IMR-90 (cell line): Measurements from ENCODE around the gene MYADM. TPM values are rescaled to one million over a fixed set of nuclear protein-coding genes. Genes with fewer than 3 reads are reported as not detected.
A peak's percentile ranks its signal among the peaks of the same experiment; 100 is the strongest.

Experiments
- ATAC-seq: fragments of 200-7000 bp; cut with Tn5 transposase; 2 replicates; pipeline ENCODE4 v1.9.1; 2020; ENCODE audit warnings: low read depth, mild to moderate bottlenecking, moderate library complexity
- BruUV-seq: library from RNA; stranded (reverse); fragments of 400-500 nt; replicated peaks from 2 replicates; lab custom pipeline; 2021; lab: Mats Ljungman, UMichigan
- CTCF ChIA-PET: fragments of 300-600 bp; formaldehyde crosslinking; extraction: SDS; loops from one replicate; lab custom pipeline; 2021; ENCODE audit warnings: antibody characterized with exemption; lab: Yijun Ruan, JAX
- POLR2A ChIA-PET: fragments of 300-600 bp; sonication (Branson Sonifier 250); formaldehyde crosslinking; loops from one replicate; lab custom pipeline; 2022; ENCODE audit warnings: antibody characterized with exemption; ENCODE audit not compliant: unreplicated experiment; lab: Charles Lee
- DNase-seq: peaks from one replicate; pipeline ENCODE4 v3.0.0; 2013
- H2AFZ ChIP-seq: replicated peaks from 2 replicates; pipeline ENCODE3; 2013; ENCODE audit warnings: low read length, mild to moderate bottlenecking; ENCODE audit not compliant: poor library complexity
- H2AK5ac ChIP-seq: 2 replicates; pipeline ENCODE4 v1.6.1; 2013; ENCODE audit warnings: low read depth, low read length, inconsistent platforms
- H2AK9ac ChIP-seq: replicated peaks from 2 replicates; pipeline ENCODE3; 2013; ENCODE audit warnings: mild to moderate bottlenecking, low read depth, low read length, moderate library complexity; ENCODE audit not compliant: poor library complexity
- H2BK120ac ChIP-seq: 2 replicates; pipeline ENCODE4 v1.6.1; 2013; ENCODE audit warnings: low read depth, low read length, inconsistent platforms
- H2BK15ac ChIP-seq: 3 replicates; pipeline ENCODE4 v1.6.1; 2013; ENCODE audit warnings: low read depth, low read length, inconsistent platforms
- H2BK20ac ChIP-seq: 2 replicates; pipeline ENCODE4 v1.6.1; 2013; ENCODE audit warnings: low read depth, mild to moderate bottlenecking, inconsistent platforms, low read length, moderate library complexity
- H2BK5ac ChIP-seq: 2 replicates; pipeline ENCODE4 v1.6.1; 2013; ENCODE audit warnings: mild to moderate bottlenecking, low read depth, low read length, inconsistent platforms; ENCODE audit not compliant: poor library complexity, severe bottlenecking
- H3K14ac ChIP-seq: replicated peaks from 2 replicates; pipeline ENCODE4 v1.6.1; 2013; ENCODE audit warnings: low read depth, low read length, inconsistent platforms
- H3K18ac ChIP-seq: 2 replicates; pipeline ENCODE4 v1.6.1; 2013; ENCODE audit warnings: low read depth, low read length, control low read depth
- H3K23ac ChIP-seq: 2 replicates; pipeline ENCODE4 v1.6.1; 2013; ENCODE audit warnings: low read depth, low read length, inconsistent platforms
- H3K27ac ChIP-seq: 2 replicates; pipeline ENCODE4 v1.5.1; 2013; ENCODE audit warnings: mild to moderate bottlenecking, control low read depth, low read length; ENCODE audit not compliant: insufficient read depth
- H3K27me3 ChIP-seq: 2 replicates; pipeline ENCODE4 v1.6.1; 2013; ENCODE audit warnings: low read length; ENCODE audit not compliant: control insufficient read depth, insufficient read depth
- H3K36me3 ChIP-seq: 2 replicates; pipeline ENCODE4 v1.6.1; 2013; ENCODE audit warnings: low read length, mixed read lengths; ENCODE audit not compliant: control insufficient read depth, insufficient read depth
- H3K4ac ChIP-seq: 2 replicates; pipeline ENCODE4 v1.6.1; 2013; ENCODE audit warnings: low read depth, low read length, inconsistent platforms
- H3K4me1 ChIP-seq: 2 replicates; pipeline ENCODE4 v1.6.1; 2013; ENCODE audit warnings: low read length, mixed read lengths; ENCODE audit not compliant: control insufficient read depth, insufficient read depth
- H3K4me2 ChIP-seq: 2 replicates; pipeline ENCODE4 v1.6.1; 2013; ENCODE audit warnings: low read depth, mild to moderate bottlenecking, control low read depth, low read length, moderate library complexity
- H3K4me3 ChIP-seq: 2 replicates; pipeline ENCODE4 v1.5.1; 2013; ENCODE audit warnings: low read depth, mild to moderate bottlenecking, control low read depth, low read length, moderate library complexity; ENCODE audit not compliant: insufficient read depth
- H3K56ac ChIP-seq: 2 replicates; pipeline ENCODE4 v1.6.1; 2013; ENCODE audit warnings: low read length, inconsistent platforms; ENCODE audit not compliant: insufficient read depth; ENCODE audit errors: extremely low read depth
- H3K79me1 ChIP-seq, 2 experiments: 2 replicates each; pipeline ENCODE4 v1.6.1; 2013; ENCODE audit warnings: low read length in 2 of 2, inconsistent platforms in 1 of 2, low read depth in 1 of 2
- H3K9ac ChIP-seq: 2 replicates; pipeline ENCODE4 v1.6.1; 2013; ENCODE audit warnings: low read depth, low read length, control low read depth
- H3K9me1 ChIP-seq: 2 replicates; pipeline ENCODE4 v1.6.1; 2013; ENCODE audit warnings: low read length, inconsistent platforms; ENCODE audit not compliant: insufficient read depth
- H3K9me3 ChIP-seq: 2 replicates; pipeline ENCODE4 v1.6.1; 2013; ENCODE audit warnings: low read length; ENCODE audit not compliant: control insufficient read depth, insufficient read depth
- H4K20me1 ChIP-seq: 2 replicates; pipeline ENCODE4 v1.6.1; 2013; ENCODE audit warnings: low read length, inconsistent platforms; ENCODE audit not compliant: insufficient read depth
- H4K5ac ChIP-seq: 2 replicates; pipeline ENCODE4 v1.6.1; 2013; ENCODE audit warnings: mild to moderate bottlenecking, low read depth, low read length, control low read depth
- H4K8ac ChIP-seq, 2 experiments: 2 replicates each; pipeline ENCODE4 v1.6.1; 2013; ENCODE audit warnings: low read depth in 2 of 2, low read length in 2 of 2, control low read depth in 1 of 2, inconsistent platforms in 1 of 2
- H4K91ac ChIP-seq: 2 replicates; pipeline ENCODE4 v1.6.1; 2013; ENCODE audit warnings: low read depth, low read length, inconsistent platforms; ENCODE audit not compliant: insufficient read depth
- BHLHE40 ChIP-seq: fragments of 150-350 bp; IDR thresholded peaks from 2 replicates; pipeline ENCODE4 v1.6.1; 2016; ENCODE audit warnings: mild to moderate bottlenecking, low read depth, low read length
- CEBPB ChIP-seq: IDR thresholded peaks from 2 replicates; pipeline ENCODE4 v1.6.1; 2012; ENCODE audit warnings: low read depth, low read length, improper control_type of control experiment
- CHD1 ChIP-seq: IDR thresholded peaks from 2 replicates; pipeline ENCODE4 v1.6.1; 2012; ENCODE audit warnings: low read depth, low read length, improper control_type of control experiment
- FOS ChIP-seq: fragments of 150-350 bp; IDR thresholded peaks from 2 replicates; pipeline ENCODE4 v1.6.1; 2016; ENCODE audit warnings: low read depth, low read length
- MAFK ChIP-seq: IDR thresholded peaks from 2 replicates; pipeline ENCODE4 v1.6.1; 2012; ENCODE audit warnings: low read depth, low read length, improper control_type of control experiment
- MAZ ChIP-seq: IDR thresholded peaks from 2 replicates; pipeline ENCODE4 v1.6.1; 2012; ENCODE audit warnings: low read depth, mild to moderate bottlenecking, low read length, improper control_type of control experiment, moderate library complexity, borderline replicate concordance
- MXI1 ChIP-seq: IDR thresholded peaks from 2 replicates; pipeline ENCODE4 v1.6.1; 2012; ENCODE audit warnings: low read depth, mild to moderate bottlenecking, low read length, moderate library complexity, borderline replicate concordance
- NFE2L2 ChIP-seq: fragments of 150-350 bp; IDR thresholded peaks from 2 replicates; pipeline ENCODE4 v1.6.1; 2016; ENCODE audit warnings: low read depth, mild to moderate bottlenecking, low read length
- POLR2A ChIP-seq: IDR thresholded peaks from 2 replicates; pipeline ENCODE4 v1.6.1; 2012; ENCODE audit warnings: mild to moderate bottlenecking, low read depth, low read length
- RAD21 ChIP-seq: IDR thresholded peaks from 2 replicates; pipeline ENCODE4 v1.6.1; 2012; ENCODE audit warnings: low read length, improper control_type of control experiment
- RCOR1 ChIP-seq: IDR thresholded peaks from 2 replicates; pipeline ENCODE4 v1.6.1; 2012; ENCODE audit warnings: mild to moderate bottlenecking, low read length, improper control_type of control experiment; ENCODE audit not compliant: insufficient replicate concordance
- RFX5 ChIP-seq: IDR thresholded peaks from 2 replicates; pipeline ENCODE4 v1.8.0; 2012; ENCODE audit warnings: low read depth, mild to moderate bottlenecking, low read length, moderate library complexity
- SMC3 ChIP-seq: fragments of 150-350 bp; IDR thresholded peaks from 2 replicates; pipeline ENCODE4 v1.6.1; 2016; ENCODE audit warnings: low read depth, mild to moderate bottlenecking, antibody characterized with exemption, low read length, moderate library complexity
- WGBS, 2 experiments: methylation state at CpG; one replicate each; pipeline versions ENCODE4 v1.1.5 to v1.1.7; 2013; ENCODE audit warnings: missing lambda C conversion rate in 2 of 2; ENCODE audit not compliant: insufficient read length in 1 of 2; ENCODE audit errors: extremely low coverage in 2 of 2; 5-methylcytosine and 5-hydroxymethylcytosine counted together
- dilution Hi-C: fragments of 300-500 bp; cut with HindIII; formaldehyde crosslinking; loops from one replicate; pipeline ENCODE4 v1.14.3; 2018; ENCODE audit warnings: low sequenced_read_pairs; ENCODE audit not compliant: unreplicated experiment
- in situ Hi-C: fragments of 300-500 bp; cut with MboI; formaldehyde crosslinking; loops from 3 replicates; pipeline ENCODE4 v1.14.3; 2019; ENCODE audit warnings: low sequenced_read_pairs, inconsistent platforms, mixed read lengths
- intact Hi-C: fragments of 100-400 bp; cut with micrococcal nuclease; formaldehyde crosslinking; loops from 2 replicates; pipeline ENCODE4 v1.10.0; 2022
- polyA plus RNA-seq, 3 experiments: library from polyadenylated mRNA; depleted of rRNA; stranded (reverse); fragments of >200 nt; gene quantifications; 2 replicates each; pipeline ENCODE4 v1.2.3, GENCODE V29; 2012; ENCODE audit warnings: low replicate concordance in 1 of 3
- total RNA-seq: library from RNA; depleted of rRNA; stranded (reverse); fragments of >200 nt; gene quantifications from 2 replicates; pipeline ENCODE4 v1.2.3, GENCODE V29; 2012
- TF ChIP-seq, protein P1 (sequence below): conservative IDR thresholded peaks from 2 replicates; pipeline ENCODE4 v1.5.1; 2012; ENCODE audit warnings: mild to moderate bottlenecking, low read depth, low read length, improper control_type of control experiment
- TF ChIP-seq, protein P2 (sequence below): fragments of 150-350 bp; IDR thresholded peaks from 2 replicates; pipeline ENCODE4 v1.6.1; 2017; ENCODE audit warnings: mild to moderate bottlenecking, antibody characterized with exemption, low read length, low read depth
- TF ChIP-seq, protein P3 (sequence below): fragments of 150-350 bp; IDR thresholded peaks from 2 replicates; pipeline ENCODE4 v1.6.1; 2016; ENCODE audit warnings: low read depth, mild to moderate bottlenecking, low read length, moderate library complexity, borderline replicate concordance

MYADM gene
- total and polyA plus RNA-seq, 2 of the 4 experiments (the other 2 are of a cell fraction) = 4.8 to 96.1 TPM

DNA sequence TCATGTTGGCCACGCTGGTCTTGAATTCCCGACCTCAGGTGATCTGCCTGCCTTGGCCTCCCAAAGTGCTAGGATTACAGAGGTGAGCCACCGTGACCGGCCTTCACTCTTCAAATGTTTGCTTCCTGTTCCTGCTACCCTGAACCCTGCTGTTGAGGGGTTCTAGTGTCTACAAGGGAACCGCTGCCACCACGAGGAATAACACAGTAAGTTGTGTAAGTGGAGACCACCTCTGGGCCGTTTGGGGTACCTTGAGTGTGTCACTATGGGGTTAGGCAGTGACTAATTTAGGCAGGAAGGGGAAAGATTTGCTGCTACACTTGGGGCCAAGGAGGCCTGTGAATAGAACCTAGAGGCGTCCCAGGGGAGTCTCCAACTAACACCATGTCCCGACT is 2.2 kb upstream of the MYADM start:
- Histone ChIP-seq H2AK9ac (peak overlapping the region; percentile 21), H3K56ac (no peak overlapping the region), H3K9me1 (peaks cover 6% of the 10 kb centered on the region; the same call in 1 of the 2 replicates), H3K9me3 (no peaks in the 10 kb centered on the region), H3K4me2 (peak overlapping the region; percentile 81), H3K4ac (peak overlapping the region; percentile 85), H3K4me1 (peaks cover 7% of the 10 kb centered on the region), H2BK5ac (no peak overlapping the region), H2BK120ac (peak overlapping the region; percentile 62), H4K91ac (peak overlapping the region; percentile 74; the same call in 1 of the 2 replicates), H3K79me1 (peaks cover 0 to 26% of the 10 kb centered on the region in 2 experiments; a peak in 2 of 4 replicates), H3K27ac (peak overlapping the region; percentile 58; the same call in 1 of the 2 replicates), H3K4me3 (peak overlapping the region; percentile 60), H3K23ac (0 out of 2 replicates have a peak overlapping the region, but pooled peaks have one; percentile 76), H3K14ac (peak overlapping the region; percentile 80; the same call in 1 of the 2 replicates), H3K27me3 (no peaks in the 10 kb centered on the region), H4K20me1 (peaks cover 3% of the 10 kb centered on the region), H2BK15ac (no peak overlapping the region), H4K8ac (peak overlapping the region; percentile 77 to 81), H4K5ac (peak overlapping the region; percentile 88), H2AK5ac (peak overlapping the region; percentile 37; the same call in 1 of the 2 replicates), H3K9ac (peak overlapping the region; percentile 70), H2BK20ac (no peak overlapping the region; the same call in 1 of the 2 replicates), H3K36me3 (peaks cover 2% of the 10 kb centered on the region), H3K18ac (peak overlapping the region; percentile 47), H2AFZ (peak overlapping the region; percentile 94)
- DNase-seq (no peak), ATAC-seq (no peak)
- BruUV-seq = no TSS peak
- dilution Hi-C loops (no loop called here), intact Hi-C loops (loop anchor here (10.0 kb wide), 1 partner anchor 239 kb away; the partner anchor contains the start of genes NDUFA3 and OSCAR), in situ Hi-C loops (no loop called here)
- WGBS, 2 experiments = 56% methylated on average over 5 of the region's 9 CpGs; no CpG with 5 or more reads in 1 of the 2 experiments
- TF ChIP-seq MAFK = no peak
- no peak for TF ChIP-seq BHLHE40
- no peak for TF ChIP-seq MAZ
- TF ChIP-seq CHD1 = no peak
- TF ChIP-seq RAD21 = no peak
- TF ChIP-seq RCOR1 = no peak
- TF ChIP-seq SMC3 = no peak
- no peak for TF ChIP-seq MXI1
- TF ChIP-seq FOS = no peak
- TF ChIP-seq, protein P1, sequence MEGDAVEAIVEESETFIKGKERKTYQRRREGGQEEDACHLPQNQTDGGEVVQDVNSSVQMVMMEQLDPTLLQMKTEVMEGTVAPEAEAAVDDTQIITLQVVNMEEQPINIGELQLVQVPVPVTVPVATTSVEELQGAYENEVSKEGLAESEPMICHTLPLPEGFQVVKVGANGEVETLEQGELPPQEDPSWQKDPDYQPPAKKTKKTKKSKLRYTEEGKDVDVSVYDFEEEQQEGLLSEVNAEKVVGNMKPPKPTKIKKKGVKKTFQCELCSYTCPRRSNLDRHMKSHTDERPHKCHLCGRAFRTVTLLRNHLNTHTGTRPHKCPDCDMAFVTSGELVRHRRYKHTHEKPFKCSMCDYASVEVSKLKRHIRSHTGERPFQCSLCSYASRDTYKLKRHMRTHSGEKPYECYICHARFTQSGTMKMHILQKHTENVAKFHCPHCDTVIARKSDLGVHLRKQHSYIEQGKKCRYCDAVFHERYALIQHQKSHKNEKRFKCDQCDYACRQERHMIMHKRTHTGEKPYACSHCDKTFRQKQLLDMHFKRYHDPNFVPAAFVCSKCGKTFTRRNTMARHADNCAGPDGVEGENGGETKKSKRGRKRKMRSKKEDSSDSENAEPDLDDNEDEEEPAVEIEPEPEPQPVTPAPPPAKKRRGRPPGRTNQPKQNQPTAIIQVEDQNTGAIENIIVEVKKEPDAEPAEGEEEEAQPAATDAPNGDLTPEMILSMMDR = no peak
- no peak for TF ChIP-seq POLR2A
- TF ChIP-seq NFE2L2 = no peak
- no peak for TF ChIP-seq CEBPB
- TF ChIP-seq, protein P2, sequence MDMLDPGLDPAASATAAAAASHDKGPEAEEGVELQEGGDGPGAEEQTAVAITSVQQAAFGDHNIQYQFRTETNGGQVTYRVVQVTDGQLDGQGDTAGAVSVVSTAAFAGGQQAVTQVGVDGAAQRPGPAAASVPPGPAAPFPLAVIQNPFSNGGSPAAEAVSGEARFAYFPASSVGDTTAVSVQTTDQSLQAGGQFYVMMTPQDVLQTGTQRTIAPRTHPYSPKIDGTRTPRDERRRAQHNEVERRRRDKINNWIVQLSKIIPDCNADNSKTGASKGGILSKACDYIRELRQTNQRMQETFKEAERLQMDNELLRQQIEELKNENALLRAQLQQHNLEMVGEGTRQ = no peak
- TF ChIP-seq, protein P3, sequence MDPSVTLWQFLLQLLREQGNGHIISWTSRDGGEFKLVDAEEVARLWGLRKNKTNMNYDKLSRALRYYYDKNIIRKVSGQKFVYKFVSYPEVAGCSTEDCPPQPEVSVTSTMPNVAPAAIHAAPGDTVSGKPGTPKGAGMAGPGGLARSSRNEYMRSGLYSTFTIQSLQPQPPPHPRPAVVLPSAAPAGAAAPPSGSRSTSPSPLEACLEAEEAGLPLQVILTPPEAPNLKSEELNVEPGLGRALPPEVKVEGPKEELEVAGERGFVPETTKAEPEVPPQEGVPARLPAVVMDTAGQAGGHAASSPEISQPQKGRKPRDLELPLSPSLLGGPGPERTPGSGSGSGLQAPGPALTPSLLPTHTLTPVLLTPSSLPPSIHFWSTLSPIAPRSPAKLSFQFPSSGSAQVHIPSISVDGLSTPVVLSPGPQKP = no peak
- TF ChIP-seq RFX5 = no peak
- ChIA-PET POLR2A (no interaction called here), CTCF (no interaction called here)
